Spinal cord (tissue), 10 donors: ENCODE measurements around the gene QRICH2. TPM values are rescaled to one million over a fixed set of nuclear protein-coding genes. Genes with fewer than 3 reads are reported as not detected.

ENCODE experiments used
- DNase-seq, 6 donors: peaks; one replicate each; pipeline versions ENCODE4 v3.0.0 to v3.0.0-alpha.2; 2013 to 2015; ENCODE audit warnings: low spot score in 6 of 6, low read depth in 4 of 6
- H3K27ac ChIP-seq: one replicate; pipeline ENCODE4 v1.5.1; 2013; ENCODE audit warnings: low read depth, low read length, control low read depth
- H3K27me3 ChIP-seq: one replicate; pipeline ENCODE4 v1.6.1; 2013; ENCODE audit warnings: low read length; ENCODE audit not compliant: control insufficient read depth, insufficient read depth
- H3K36me3 ChIP-seq: one replicate; pipeline ENCODE4 v1.6.1; 2013; ENCODE audit warnings: low read length; ENCODE audit not compliant: control insufficient read depth, insufficient read depth
- H3K4me1 ChIP-seq: one replicate; pipeline ENCODE4 v1.6.1; 2013; ENCODE audit warnings: low read length; ENCODE audit not compliant: control insufficient read depth, insufficient read depth
- H3K4me3 ChIP-seq: one replicate; pipeline ENCODE4 v1.5.1; 2013; ENCODE audit warnings: low read depth, low read length, control low read depth
- H3K9me3 ChIP-seq: one replicate; pipeline ENCODE4 v1.6.1; 2013; ENCODE audit warnings: low read length; ENCODE audit not compliant: control insufficient read depth, insufficient read depth
- WGBS: methylation state at CpG from one replicate; pipeline ENCODE4 v1.1.5; 2013; ENCODE audit warnings: missing lambda C conversion rate; ENCODE audit not compliant: insufficient coverage; 5-methylcytosine and 5-hydroxymethylcytosine counted together
- polyA plus RNA-seq, 2 donors: library from polyadenylated mRNA; unstranded; fragments of 120-200 nt; gene quantifications; one replicate each; pipeline ENCODE4 v1.2.1, GENCODE V29; 2013; ENCODE audit not compliant: insufficient read length in 2 of 2
- total RNA-seq, 2 donors: library from RNA; depleted of rRNA in 1 of 2; stranded (reverse); fragments of 120-200 nt in 1 of 2; fragments of >200 nt in 1 of 2; gene quantifications; one replicate each; pipeline versions ENCODE4 v1.2.3 to v1.2.4, GENCODE V29; 2013 to 2014
- donor health status: healthy.

The QRICH2 gene
- total and polyA plus RNA-seq, 4 donors: 3.7 to 21.4 (median 11.0) TPM

DNA sequence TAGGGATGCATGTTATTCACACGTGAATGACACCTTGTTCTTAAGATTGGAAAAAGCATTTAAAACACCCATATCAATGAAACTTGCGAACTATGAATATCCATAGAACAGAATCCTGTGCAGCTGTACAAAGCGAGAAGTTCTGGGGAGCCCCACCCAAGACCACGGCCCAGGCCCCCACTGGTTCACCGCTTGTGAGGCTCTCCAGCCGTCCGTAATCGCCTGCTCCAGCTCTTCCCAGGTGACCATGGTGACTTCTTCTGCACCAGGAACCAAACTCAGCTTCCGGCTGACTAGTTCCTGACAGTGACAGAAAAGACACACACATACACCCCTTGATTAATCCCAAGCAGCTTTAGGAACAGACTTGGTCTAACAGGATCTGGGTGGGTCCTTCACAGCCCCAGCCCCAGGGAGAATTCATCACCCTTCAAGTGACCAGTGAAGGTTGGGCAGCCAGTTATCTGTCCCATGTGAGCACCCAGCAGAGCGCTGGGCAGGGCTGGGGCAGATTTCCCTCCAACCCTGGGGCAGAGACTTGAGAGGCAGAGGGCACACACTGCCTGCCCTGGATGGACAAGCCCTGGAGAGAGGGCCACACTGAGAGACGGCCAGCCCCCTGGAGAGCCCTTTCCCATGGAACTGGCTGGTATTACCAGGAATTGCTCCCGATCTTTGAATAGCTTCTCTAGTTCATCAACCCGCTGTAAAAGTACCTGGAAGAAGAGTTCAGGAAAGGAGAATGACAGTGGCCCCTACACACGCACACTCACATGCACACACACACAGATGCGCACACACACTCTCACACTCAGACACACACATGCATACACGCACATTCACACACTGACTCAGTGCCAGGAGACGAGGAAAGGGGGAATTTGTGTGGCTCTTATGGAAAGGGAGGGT is 3.6 kb downstream of the QRICH2 start:
- 86% methylated on average over 10 of the region's 17 CpGs for WGBS

DNA sequence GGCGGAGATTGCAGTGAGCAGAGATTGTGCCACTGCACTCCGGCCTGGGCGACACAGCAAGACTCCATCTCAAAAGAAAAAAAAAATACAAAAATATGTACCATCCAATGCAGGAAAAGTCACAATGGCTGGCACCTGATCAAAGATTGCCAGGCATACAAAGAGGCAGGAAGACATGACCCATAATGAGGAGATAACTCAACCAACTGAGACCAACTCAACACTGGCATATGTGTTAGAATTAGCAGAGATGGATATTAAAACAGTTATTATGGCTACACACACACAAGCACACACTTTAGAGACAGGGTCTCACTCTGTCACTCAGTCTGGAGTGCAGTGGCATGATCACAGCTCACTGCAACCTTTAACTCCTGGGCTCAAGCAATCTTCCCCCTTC is 10.6 kb downstream of the QRICH2 start:
- H3K36me3 ChIP-seq: peaks cover 20% of the 10 kb centered on the region
- H3K4me1 ChIP-seq: no peaks in the 10 kb centered on the region
- no peak overlapping the region for H3K27ac ChIP-seq
- DNase-seq: no peak
- no peaks in the 10 kb centered on the region for H3K27me3 ChIP-seq
- 90% methylated on average over 3 of the region's 3 CpGs for WGBS
- H3K4me3 ChIP-seq: no peak overlapping the region
- no peaks in the 10 kb centered on the region for H3K9me3 ChIP-seq

More for the DNA sequence above, 3.6 kb downstream of the QRICH2 start:
- Histone ChIP-seq H3K27ac (no peak overlapping the region), H3K36me3 (peaks cover 45% of the 10 kb centered on the region), H3K4me3 (no peak overlapping the region), H3K27me3 (no peaks in the 10 kb centered on the region), H3K4me1 (no peaks in the 10 kb centered on the region), H3K9me3 (no peaks in the 10 kb centered on the region)
- DNase-seq: no peak

DNA sequence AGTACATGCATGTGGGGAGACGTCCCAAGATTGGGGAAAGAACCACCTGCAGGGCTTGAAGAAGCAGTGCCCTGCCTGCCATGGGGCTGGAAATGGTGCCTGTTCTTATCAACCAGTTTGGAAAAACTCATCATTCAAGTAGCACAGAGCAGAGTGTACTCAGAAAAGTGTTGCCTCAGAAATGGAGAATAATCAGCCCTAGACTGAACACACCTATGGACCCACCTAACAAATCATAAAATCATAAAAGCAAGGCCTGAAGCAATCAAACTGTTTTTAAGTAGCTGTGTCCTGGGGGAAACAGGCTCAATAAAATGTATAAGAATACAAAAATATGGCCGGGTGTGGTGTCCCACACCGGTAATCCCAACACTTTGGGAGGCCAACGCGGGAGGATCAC is 11.2 kb downstream of the QRICH2 start:
- no peaks in the 10 kb centered on the region for H3K4me1 ChIP-seq
- H3K4me3 ChIP-seq: no peak overlapping the region
- DNase-seq: no peak
- no peaks in the 10 kb centered on the region for H3K9me3 ChIP-seq
- H3K27me3 ChIP-seq: no peaks in the 10 kb centered on the region
- H3K36me3 ChIP-seq: peaks cover 24% of the 10 kb centered on the region
- WGBS: 100% methylated on average over 1 of the region's 5 CpGs
- H3K27ac ChIP-seq: no peak overlapping the region

DNA sequence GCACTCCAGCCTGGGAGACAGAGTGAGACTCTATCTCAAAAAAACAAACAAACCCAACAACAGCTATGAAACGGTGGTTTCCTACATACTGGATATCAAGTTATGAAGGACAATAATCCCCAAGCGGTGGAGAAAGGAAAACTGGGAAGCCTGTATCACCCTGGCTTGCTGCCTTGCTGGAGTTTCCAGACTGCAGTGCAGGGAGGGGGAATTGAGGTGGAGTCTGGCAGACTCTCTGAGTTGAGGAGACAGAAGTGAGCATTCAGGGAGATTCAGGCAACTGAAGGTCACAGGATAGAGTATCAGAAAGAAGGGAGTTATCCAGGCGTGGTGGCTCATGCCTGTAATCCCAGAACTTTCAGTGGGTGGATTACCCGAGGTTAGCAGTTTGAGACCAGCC is 11.9 kb downstream of the QRICH2 start:
- Histone ChIP-seq H3K4me1 (no peaks in the 10 kb centered on the region), H3K4me3 (no peak overlapping the region), H3K9me3 (no peaks in the 10 kb centered on the region), H3K27ac (no peak overlapping the region), H3K36me3 (peaks cover 29% of the 10 kb centered on the region), H3K27me3 (no peaks in the 10 kb centered on the region)
- no peak for DNase-seq
- 63% methylated on average over 2 of the region's 4 CpGs for WGBS

DNA sequence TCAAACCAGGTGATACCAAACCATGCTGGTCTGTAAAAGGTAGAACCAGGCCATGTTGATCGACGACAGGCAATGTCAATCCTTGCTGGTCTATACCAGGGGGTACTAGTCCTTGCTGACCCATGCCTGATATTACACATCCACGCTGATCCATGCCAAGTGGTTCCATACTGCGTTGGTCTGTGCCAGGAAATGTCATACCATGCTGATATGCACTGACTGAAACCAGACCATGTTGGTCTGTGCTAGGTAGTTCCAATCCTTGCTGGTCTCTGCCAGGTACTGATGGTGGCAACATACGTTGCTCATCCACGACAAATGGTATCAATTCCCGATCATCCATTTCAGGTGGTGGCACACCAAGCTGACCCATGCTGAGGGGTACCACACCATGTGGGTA is 15.0 kb downstream of the QRICH2 start:
- H3K4me3 ChIP-seq: no peak overlapping the region
- H3K27me3 ChIP-seq: no peaks in the 10 kb centered on the region
- DNase-seq: no peak
- H3K36me3 ChIP-seq: peaks cover 47% of the 10 kb centered on the region
- H3K27ac ChIP-seq: no peak overlapping the region
- H3K9me3 ChIP-seq: no peaks in the 10 kb centered on the region
- WGBS: 80% methylated on average over 7 of the region's 7 CpGs
- no peaks in the 10 kb centered on the region for H3K4me1 ChIP-seq

DNA sequence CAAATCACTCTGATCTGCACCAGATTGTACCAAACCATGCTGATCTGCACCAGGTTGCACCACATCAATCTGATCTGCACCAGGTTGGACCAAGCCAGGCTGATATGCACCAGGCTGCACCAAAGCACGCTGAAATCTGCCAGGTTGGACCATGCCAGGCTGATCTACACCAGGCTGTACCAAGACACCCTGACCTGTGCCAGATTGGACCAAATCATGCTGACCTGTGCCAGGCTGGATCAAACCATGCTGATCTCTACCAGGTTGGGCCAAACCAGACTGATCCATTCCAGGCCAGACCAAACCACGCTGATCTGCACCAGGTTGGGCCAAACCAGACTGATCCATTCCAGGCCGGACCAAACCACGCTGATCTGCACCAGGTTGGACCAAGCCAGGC is 15.5 kb downstream of the QRICH2 start:
- Histone ChIP-seq H3K36me3 (peaks cover 52% of the 10 kb centered on the region), H3K4me3 (no peak overlapping the region), H3K4me1 (no peaks in the 10 kb centered on the region), H3K27me3 (no peaks in the 10 kb centered on the region), H3K9me3 (no peaks in the 10 kb centered on the region), H3K27ac (no peak overlapping the region)
- DNase-seq: no peak
- 100% methylated on average over 4 of the region's 4 CpGs for WGBS

DNA sequence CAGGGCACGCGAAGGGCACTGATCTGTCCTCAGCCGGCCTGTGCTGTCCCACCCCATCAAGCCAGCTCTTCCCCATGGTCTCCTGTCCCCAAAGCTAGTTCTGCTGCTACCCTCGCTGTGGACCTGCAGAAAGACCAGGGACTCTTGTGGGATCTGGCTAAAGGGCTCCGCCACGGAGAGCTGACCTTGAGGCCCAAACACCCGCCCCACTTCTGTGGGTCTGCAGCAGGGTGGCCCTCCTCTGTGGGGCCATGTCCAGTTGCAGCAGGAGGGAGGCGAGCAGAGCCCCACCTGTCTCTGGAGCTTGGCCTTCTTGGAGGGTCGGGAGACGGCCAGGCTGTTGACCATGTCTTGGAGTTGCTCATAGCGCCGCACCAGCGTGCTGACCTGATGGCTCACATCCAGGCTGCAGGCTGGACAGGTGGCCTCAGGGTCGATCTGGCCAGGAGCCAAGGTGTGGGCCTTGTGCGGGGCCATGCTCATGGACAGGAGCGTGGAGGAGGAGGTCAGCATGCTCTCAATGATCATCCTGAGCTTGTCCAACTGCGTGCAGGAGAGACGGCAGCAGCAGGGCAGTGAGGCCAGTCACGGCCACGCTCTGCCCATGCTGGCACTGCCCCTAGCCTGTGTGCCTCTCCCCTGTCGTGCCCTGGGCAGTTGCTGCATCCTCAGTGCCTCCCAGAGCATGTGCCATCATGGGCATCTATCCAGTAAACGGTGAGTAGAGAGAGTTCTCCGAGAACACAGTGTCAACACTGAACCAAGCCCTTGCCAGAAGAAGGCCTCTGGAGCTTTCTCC is 26.3 kb downstream of the QRICH2 start:
- Histone ChIP-seq H3K9me3 (no peaks in the 10 kb centered on the region), H3K27me3 (no peaks in the 10 kb centered on the region), H3K4me1 (peaks cover 16% of the 10 kb centered on the region), H3K4me3 (no peak overlapping the region), H3K27ac (no peak overlapping the region), H3K36me3 (peaks cover 63% of the 10 kb centered on the region)
- no peak for DNase-seq
- WGBS: 86% methylated on average over 23 of the region's 23 CpGs

DNA sequence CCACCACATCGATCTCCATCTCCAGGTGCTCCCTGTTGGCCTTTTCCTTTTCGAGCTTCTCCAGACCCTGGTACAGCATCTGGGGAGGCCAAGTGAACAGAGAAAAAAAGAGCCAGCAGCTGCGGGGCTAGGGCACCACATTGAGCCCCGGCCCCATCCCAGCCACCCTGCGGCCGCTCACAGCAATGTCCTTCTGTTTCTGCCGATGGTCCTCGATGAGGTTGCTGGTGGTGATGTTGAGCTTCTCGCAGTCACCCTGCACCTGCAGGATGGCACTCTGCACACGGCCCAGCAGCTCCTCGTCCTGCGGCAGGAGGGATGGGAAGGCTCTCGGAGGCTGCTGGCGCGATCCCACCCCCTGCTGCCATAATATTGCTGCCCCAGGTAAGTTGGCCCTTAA is 27.4 kb downstream of the QRICH2 start:
- Histone ChIP-seq H3K9me3 (no peaks in the 10 kb centered on the region), H3K27ac (no peak overlapping the region), H3K4me1 (peaks cover 16% of the 10 kb centered on the region), H3K4me3 (no peak overlapping the region), H3K36me3 (peaks cover 74% of the 10 kb centered on the region), H3K27me3 (no peaks in the 10 kb centered on the region)
- WGBS: 93% methylated on average over 15 of the region's 15 CpGs
- no peak for DNase-seq

DNA sequence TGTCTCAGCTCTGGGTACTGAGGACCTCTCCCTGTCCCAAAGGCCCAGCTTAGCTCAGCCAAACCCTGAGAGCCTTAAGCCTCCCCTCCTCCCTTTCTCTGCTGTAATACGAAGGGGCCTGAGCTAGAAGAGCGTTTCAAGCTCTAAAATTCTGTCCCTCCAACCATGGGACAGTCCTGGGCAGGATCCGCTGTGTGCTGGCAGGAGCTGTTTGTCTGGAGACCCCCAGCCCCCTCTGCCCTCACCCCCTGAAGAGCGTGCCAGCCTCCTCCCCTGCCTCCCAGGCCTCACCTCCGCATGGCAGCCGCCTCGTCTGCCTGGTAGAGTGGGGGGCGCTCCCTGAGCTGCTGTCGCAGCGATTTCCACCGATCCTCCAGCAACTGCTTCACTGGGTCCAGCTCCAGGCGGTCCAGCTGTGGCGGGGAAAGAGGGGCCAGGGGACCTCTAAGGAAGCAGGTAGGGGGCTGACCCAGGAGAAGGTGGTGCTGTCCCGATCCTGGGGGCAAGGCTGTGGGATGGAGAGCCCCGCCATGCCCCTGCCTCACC is 28.3 kb downstream of the QRICH2 start:
- WGBS: 83% methylated on average over 11 of the region's 15 CpGs
- Histone ChIP-seq H3K4me1 (peaks cover 16% of the 10 kb centered on the region), H3K27me3 (no peaks in the 10 kb centered on the region), H3K9me3 (no peaks in the 10 kb centered on the region), H3K36me3 (peaks cover 80% of the 10 kb centered on the region), H3K4me3 (no peak overlapping the region), H3K27ac (no peak overlapping the region)
- no peak for DNase-seq
